Coronary artery (tissue), 2 donors: ENCODE measurements around the gene JAK1.

ENCODE experiments used
- DNase-seq: peaks from one replicate; pipeline ENCODE4 v3.0.0-alpha.2; 2017; ENCODE audit warnings: low spot score
- H3K27ac ChIP-seq, 2 donors: fragments of 200-600 bp; sonication (generic); one replicate each; pipeline ENCODE4 v1.5.1; 2016 to 2019
- H3K4me3 ChIP-seq: fragments of 200-600 bp; sonication (generic); 2 replicates; pipeline ENCODE4 v1.5.1; 2016; ENCODE audit warnings: mild to moderate bottlenecking, moderate library complexity
- CTCF ChIP-seq: fragments of 200-600 bp; sonication (generic); IDR thresholded peaks from one replicate; pipeline ENCODE4 v1.5.1; 2019; ENCODE audit warnings: antibody characterized with exemption

The JAK1 gene

GRCh38 chr1:64898107-64898861 lies 68.1 kb downstream of the JAK1 start:
- Histone ChIP-seq H3K27ac (peak overlapping the region; percentile 77 to 78), H3K4me3 (no peak overlapping the region)
- peak; percentile 92 for DNase-seq
- TF ChIP-seq CTCF = no peak

GRCh38 chr1:64896551-64896950 lies 69.8 kb downstream of the JAK1 start:
- Histone ChIP-seq H3K27ac (peak overlapping the region; percentile 15), H3K4me3 (no peak overlapping the region)
- DNase-seq = no peak
- no peak for TF ChIP-seq CTCF

- Histone ChIP-seq H3K4me3 (no peak overlapping the region), H3K27ac (no peak overlapping the region)
- TF ChIP-seq CTCF = no peak
- DNase-seq = no peak
Measured at GRCh38 chr1:64895500-64895899, 70.8 kb downstream of the JAK1 start.

- peak overlapping the region in 1 of 2 donors; percentile 3 for H3K27ac ChIP-seq
- TF ChIP-seq CTCF = no peak
- no peak for DNase-seq
- H3K4me3 ChIP-seq = no peak overlapping the region
Measured at GRCh38 chr1:64894438-64895196, 71.7 kb downstream of the JAK1 start.

- Histone ChIP-seq H3K27ac (peak overlapping the region in 1 of 2 donors; percentile 3), H3K4me3 (no peak overlapping the region)
- TF ChIP-seq CTCF = no peak
- DNase-seq = no peak
Measured at GRCh38 chr1:64893921-64894320, 72.4 kb downstream of the JAK1 start.

GRCh38 chr1:64892576-64893573 lies 73.5 kb downstream of the JAK1 start:
- no peak overlapping the region for H3K4me3 ChIP-seq
- no peak for TF ChIP-seq CTCF
- DNase-seq = no peak
- H3K27ac ChIP-seq = peak overlapping the region in 1 of 2 donors; percentile 52
